HFFc6 (cell line): ENCODE results near the gene SLC17A5. TPM values are rescaled to one million over a fixed set of nuclear protein-coding genes. Genes with fewer than 3 reads are reported as not detected.
A peak's percentile ranks its signal among the peaks of the same experiment; 100 is the strongest.

Source experiments
- DNase-seq: peaks from one replicate; pipeline ENCODE4 v3.0.0-alpha.2; 2018
- H3K27ac Mint-ChIP-seq: 2 replicates; pipeline ENCODE4 v1.8.0; 2020; ENCODE audit warnings: mild to moderate bottlenecking, mixed read lengths
- H3K27me3 Mint-ChIP-seq: 2 replicates; pipeline ENCODE4 v1.8.0; 2021; ENCODE audit warnings: mild to moderate bottlenecking, moderate library complexity, mixed read lengths; ENCODE audit not compliant: insufficient read depth
- H3K36me3 Mint-ChIP-seq: 2 replicates; pipeline ENCODE4 v1.8.0; 2021; ENCODE audit warnings: low read depth, mixed read lengths
- H3K4me1 Mint-ChIP-seq: 2 replicates; pipeline ENCODE4 v1.8.0; 2020; ENCODE audit warnings: low read depth, mixed read lengths
- H3K4me3 Mint-ChIP-seq: 2 replicates; pipeline ENCODE4 v1.8.0; 2020; ENCODE audit warnings: mild to moderate bottlenecking, moderate library complexity, mixed read lengths
- H3K9me3 Mint-ChIP-seq: 2 replicates; pipeline ENCODE4 v1.8.0; 2020; ENCODE audit warnings: mild to moderate bottlenecking, mixed read lengths
- total RNA-seq, 6 experiments: library from RNA; stranded (reverse); fragmentation: NEBNext Ultra II Directional; extraction: Animal tissue kit (Norgen Biotek cat#: 25700); gene quantifications; 2 replicates in 1 of 6; 3 replicates in 5 of 6; pipeline ENCODE4 v1.2.3, GENCODE V29; 2021
- TF ChIP-seq, protein P1 (sequence below): fragments of 200-600 bp; sonication (generic); IDR thresholded peaks from 2 replicates; pipeline ENCODE4 v1.5.0; 2021; ENCODE audit warnings: antibody characterized with exemption, mild to moderate bottlenecking

SLC17A5 gene
- total RNA-seq, 6 experiments from 2014 or later, result 20.4 to 29.9 (median 26.8) TPM

DNA sequence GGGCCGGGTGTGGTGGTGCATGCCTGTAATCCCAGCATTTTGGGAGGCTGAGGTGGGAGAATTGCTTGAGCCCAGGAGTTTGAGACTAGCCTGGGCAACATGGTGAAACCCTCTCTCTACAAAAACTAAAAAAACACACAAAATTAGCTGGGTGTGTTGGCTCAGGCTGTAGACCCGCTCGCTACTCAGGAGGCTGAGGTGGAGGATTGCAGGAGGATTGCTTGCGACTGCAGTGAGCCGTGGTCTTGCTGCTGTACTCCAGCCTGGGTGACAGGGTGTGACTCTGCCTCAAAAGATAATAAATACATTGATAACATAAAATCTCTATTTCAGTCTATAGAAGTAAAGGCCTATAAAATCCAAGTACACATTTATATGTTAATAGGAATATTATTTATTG is 49.3 kb downstream of the SLC17A5 start:
- H3K4me1 Mint-ChIP-seq, result peaks cover 1% of the 10 kb centered on the region; the same call in 1 of the 2 replicates
- H3K4me3 Mint-ChIP-seq, result no peak overlapping the region
- no peak overlapping the region for H3K27ac Mint-ChIP-seq
- H3K36me3 Mint-ChIP-seq, result peaks cover 2% of the 10 kb centered on the region; the same call in 1 of the 2 replicates
- TF ChIP-seq, protein P1, sequence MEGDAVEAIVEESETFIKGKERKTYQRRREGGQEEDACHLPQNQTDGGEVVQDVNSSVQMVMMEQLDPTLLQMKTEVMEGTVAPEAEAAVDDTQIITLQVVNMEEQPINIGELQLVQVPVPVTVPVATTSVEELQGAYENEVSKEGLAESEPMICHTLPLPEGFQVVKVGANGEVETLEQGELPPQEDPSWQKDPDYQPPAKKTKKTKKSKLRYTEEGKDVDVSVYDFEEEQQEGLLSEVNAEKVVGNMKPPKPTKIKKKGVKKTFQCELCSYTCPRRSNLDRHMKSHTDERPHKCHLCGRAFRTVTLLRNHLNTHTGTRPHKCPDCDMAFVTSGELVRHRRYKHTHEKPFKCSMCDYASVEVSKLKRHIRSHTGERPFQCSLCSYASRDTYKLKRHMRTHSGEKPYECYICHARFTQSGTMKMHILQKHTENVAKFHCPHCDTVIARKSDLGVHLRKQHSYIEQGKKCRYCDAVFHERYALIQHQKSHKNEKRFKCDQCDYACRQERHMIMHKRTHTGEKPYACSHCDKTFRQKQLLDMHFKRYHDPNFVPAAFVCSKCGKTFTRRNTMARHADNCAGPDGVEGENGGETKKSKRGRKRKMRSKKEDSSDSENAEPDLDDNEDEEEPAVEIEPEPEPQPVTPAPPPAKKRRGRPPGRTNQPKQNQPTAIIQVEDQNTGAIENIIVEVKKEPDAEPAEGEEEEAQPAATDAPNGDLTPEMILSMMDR, result no peak
- H3K9me3 Mint-ChIP-seq, result no peaks in the 10 kb centered on the region
- DNase-seq, result no peak
- H3K27me3 Mint-ChIP-seq, result no peaks in the 10 kb centered on the region; the same call in none of the 2 replicates

DNA sequence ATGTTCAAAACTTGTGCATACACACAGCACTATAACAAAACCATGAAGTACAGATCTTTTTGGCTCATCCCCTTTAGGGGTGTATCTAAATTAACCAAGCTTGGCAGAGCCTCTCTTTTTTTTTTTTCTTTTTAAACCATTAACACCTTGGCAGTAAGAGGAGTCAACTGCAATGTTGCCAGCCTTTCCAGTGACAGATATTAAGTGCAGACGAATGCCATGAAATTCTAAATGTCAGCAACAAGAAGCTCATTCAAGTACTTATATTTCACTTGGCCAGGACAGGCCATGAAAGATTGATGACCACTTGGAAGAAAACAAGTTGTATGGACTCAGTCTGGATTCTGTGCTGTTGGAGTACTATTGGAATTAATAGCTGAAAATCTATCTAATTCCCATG is 49.8 kb downstream of the SLC17A5 start:
- Mint-ChIP-seq H3K36me3 (no peaks in the 10 kb centered on the region), H3K9me3 (no peaks in the 10 kb centered on the region), H3K27me3 (no peaks in the 10 kb centered on the region; the same call in none of the 2 replicates), H3K27ac (no peak overlapping the region), H3K4me3 (no peak overlapping the region), H3K4me1 (no peaks in the 10 kb centered on the region)
- TF ChIP-seq, protein P1, result no peak
- no peak for DNase-seq

DNA sequence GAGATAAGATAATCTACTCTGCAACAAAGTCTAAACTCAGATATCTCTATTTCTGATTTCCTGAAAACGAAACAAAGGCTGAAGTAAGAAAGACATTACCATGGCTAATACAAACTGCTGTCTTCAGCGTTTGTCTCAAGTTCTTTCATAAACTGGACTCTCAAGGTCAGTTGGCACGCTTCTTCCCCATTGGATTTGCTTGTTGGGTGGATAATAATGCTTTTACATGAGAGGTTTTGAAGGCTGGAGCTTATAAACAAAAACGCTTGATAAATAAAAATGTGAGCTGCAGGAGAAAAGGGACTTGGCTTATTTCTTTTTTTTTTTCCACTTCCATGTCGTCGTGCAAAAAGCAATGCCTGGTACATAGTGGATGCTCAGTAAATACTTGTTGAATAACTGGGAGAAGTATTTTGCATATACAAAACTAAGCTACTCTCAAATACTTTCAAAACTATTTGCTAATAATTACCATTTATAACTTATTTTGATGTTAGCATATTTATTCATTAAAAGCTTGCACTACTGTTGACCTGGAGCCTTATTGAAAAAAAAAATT is 67.3 kb downstream of the SLC17A5 start:
- TF ChIP-seq, protein P1, result no peak
- DNase-seq, result peak; percentile 14
- Mint-ChIP-seq H3K9me3 (peaks cover 4% of the 10 kb centered on the region), H3K4me1 (peaks cover 30% of the 10 kb centered on the region), H3K27me3 (no peaks in the 10 kb centered on the region; the same call in 1 of the 2 replicates), H3K27ac (peak overlapping the region; percentile 94), H3K36me3 (peaks cover 1% of the 10 kb centered on the region; the same call in 1 of the 2 replicates), H3K4me3 (peak overlapping the region; percentile 85)

DNA sequence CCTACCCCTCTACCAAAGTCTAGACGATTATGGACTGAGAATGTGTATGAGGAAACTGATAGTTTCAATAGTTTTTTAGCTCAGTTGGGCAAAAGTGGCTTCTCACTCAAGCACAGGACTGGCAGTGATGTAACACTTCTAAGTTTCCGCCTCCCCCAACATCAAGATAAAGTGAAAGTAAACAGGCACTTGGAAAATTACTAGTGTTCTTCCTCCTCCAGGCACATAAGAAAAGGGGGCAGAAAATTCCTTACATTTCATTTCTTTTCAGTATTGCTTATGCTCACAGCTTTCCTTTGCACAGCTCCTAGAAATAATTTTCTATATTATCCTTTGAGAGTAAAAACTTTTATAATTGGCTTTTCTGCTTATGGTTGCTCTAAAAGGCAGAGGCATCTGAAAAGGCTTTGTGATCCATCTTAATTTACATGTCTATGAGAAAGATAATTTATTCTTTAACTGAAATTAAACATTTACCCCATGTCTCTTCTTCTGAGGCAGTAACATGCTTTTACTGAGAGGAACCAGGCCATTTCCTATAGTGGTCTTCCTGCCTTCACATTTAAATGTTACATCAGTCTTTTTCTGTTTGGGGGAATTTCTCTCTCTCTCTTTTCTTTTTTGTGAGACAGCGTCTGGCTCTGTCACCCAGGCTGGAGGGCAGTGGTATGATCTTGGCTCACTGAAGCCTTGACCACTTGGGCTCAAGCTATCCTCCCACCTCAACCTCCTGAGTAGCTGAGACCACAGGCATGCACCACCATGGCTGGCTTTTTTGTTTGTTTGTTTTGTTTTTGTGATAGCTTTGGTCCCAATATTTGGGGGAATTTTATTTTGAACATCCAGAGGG is 68.0 kb downstream of the SLC17A5 start:
- peak; percentile 70 for DNase-seq
- peak overlapping the region; percentile 94 for H3K27ac Mint-ChIP-seq

GRCh38 chr6:73581293-73581692 is 72.5 kb downstream of the SLC17A5 start:
- Mint-ChIP-seq H3K36me3 (peaks cover 9% of the 10 kb centered on the region; the same call in 1 of the 2 replicates), H3K27ac (peak overlapping the region; percentile 98), H3K9me3 (peaks cover 13% of the 10 kb centered on the region), H3K4me1 (peaks cover 57% of the 10 kb centered on the region), H3K4me3 (peak overlapping the region; percentile 91), H3K27me3 (peaks cover 4% of the 10 kb centered on the region; the same call in 1 of the 2 replicates)
- DNase-seq, result no peak
- TF ChIP-seq, protein P1, result no peak

More for the DNA sequence above, 68.0 kb downstream of the SLC17A5 start:
- TF ChIP-seq, protein P1, result no peak
- Mint-ChIP-seq H3K4me3 (peak overlapping the region; percentile 85), H3K36me3 (peaks cover 6% of the 10 kb centered on the region; the same call in 1 of the 2 replicates), H3K27me3 (peaks cover under 1% of the 10 kb centered on the region; the same call in 1 of the 2 replicates), H3K4me1 (peaks cover 37% of the 10 kb centered on the region), H3K9me3 (peaks cover 9% of the 10 kb centered on the region)
